Astrocyte of the spinal cord (primary cell): ENCODE results near the gene ST3GAL3.
A peak's percentile ranks its signal among the peaks of the same experiment; 100 is the strongest.

Experiments used
- DNase-seq: peaks from one replicate; pipeline ENCODE4 v3.0.0; 2011; ENCODE audit warnings: low read depth, low spot score
- H3K4me3 ChIP-seq: 2 replicates; pipeline ENCODE4 v1.5.1; 2011; ENCODE audit warnings: low read depth, mild to moderate bottlenecking, low read length, moderate library complexity
- CTCF ChIP-seq: IDR thresholded peaks from 2 replicates; pipeline ENCODE4 v1.5.1; 2012; ENCODE audit warnings: low read depth, mild to moderate bottlenecking, low read length, inconsistent platforms
- in situ Hi-C: cut with HindIII; loops from 2 replicates; pipeline ENCODE4 v1.10.0; 2017; ENCODE audit warnings: low sequenced_read_pairs

Gene ST3GAL3

DNA sequence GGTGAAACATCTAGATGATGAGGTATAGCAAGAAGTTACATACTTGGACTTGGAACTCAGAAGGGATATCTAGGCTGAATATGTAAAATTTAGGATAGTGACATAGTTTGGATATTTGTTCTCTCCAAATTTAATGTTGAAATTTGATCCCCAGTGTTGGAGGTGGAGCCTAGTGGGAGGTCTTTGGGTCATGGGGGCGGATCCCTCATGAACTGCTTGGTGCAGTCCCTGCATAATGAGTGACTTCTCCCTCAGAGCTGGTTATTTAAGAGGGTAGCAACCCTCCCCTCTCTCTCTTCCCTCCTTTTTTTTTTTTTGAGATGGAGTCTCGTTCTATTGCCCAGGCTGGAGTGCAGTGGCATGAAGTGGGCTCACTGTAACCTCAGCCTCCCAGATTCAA lies 15.5 kb downstream of the ST3GAL3 start:
- in situ Hi-C loops, result no loop called here
- no peak for DNase-seq
- H3K4me3 ChIP-seq, result no peak overlapping the region
- TF ChIP-seq CTCF, result no peak

- no peak overlapping the region for H3K4me3 ChIP-seq
- in situ Hi-C loops, result no loop called here
- TF ChIP-seq CTCF, result no peak
- DNase-seq, result peak; percentile 45
Observed at GRCh38 chr1:43729816-43730463, 22.6 kb downstream of the ST3GAL3 start.

DNA sequence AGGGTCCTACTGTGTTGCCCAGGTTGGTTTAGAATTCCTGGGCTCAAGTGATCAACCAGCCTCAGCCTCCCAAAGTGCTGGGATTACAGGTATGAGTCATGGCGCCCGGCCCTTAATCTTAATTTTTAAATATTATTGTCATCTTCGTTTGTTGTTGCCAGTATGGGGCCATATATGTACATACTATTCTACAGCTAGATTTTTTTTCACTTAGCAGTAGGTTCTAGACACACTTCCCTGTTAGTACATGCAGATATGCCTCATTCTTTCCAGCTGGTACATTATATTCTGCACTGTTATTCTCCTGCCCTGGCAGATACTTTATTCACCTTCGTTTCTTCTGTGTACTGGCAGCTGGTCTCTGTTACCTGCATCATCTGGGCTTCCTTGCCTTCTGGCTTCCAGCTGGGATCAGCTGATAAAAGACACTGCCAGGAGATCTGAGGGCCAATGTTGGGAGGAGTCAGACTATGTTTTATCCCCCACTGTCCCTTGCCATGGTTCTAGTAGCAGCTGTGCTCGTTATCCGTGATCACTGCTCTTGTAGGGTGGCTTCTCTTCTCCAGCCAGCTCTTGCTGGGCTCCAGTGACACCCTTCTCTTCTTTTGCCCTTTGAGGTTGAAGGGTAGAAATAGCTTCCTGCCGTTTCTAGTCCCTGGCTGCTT lies 24.7 kb downstream of the ST3GAL3 start:
- no peak for TF ChIP-seq CTCF
- in situ Hi-C loops, result no loop called here
- no peak overlapping the region for H3K4me3 ChIP-seq
- DNase-seq, result no peak

GRCh38 chr1:43736819-43737218 lies 29.5 kb downstream of the ST3GAL3 start:
- DNase-seq, result no peak
- no peak for TF ChIP-seq CTCF
- in situ Hi-C loops, result no loop called here
- H3K4me3 ChIP-seq, result no peak overlapping the region

GRCh38 chr1:43742026-43742425 lies 34.7 kb downstream of the ST3GAL3 start:
- DNase-seq, result no peak
- in situ Hi-C loops, result no loop called here
- no peak overlapping the region for H3K4me3 ChIP-seq
- no peak for TF ChIP-seq CTCF

DNA sequence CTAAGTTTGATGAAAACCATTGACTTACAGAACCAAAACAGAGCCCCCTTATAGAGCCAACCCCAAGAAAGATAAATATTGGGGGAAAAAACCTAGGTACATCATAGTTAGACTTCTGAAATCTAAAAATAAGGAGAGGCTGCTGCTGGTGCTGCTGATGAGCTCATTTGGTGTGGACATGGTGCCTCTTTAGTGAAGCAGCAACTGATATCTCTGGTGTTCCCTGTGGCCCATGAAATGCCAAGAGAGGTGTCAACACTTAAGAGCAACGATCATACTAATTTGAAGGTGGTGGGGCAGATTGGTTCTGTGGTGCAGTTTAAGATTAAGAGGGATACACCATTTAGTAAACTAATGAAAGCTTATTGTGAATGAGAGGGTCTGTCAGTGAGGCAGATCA lies 35.9 kb downstream of the ST3GAL3 start:
- H3K4me3 ChIP-seq, result no peak overlapping the region
- no peak for TF ChIP-seq CTCF
- in situ Hi-C loops, result no loop called here
- DNase-seq, result no peak
